Measurements from ENCODE around the gene BBIP1.

BBIP1 gene

GRCh38 chr10:110957606-110958005, 38.6 kb upstream of the BBIP1 start:
- Histone ChIP-seq H3K27ac (ENCODE audit: low read length) (no peak overlapping the region), H3K27me3 (ENCODE audit: control insufficient read depth in 1 of 2, insufficient read depth in 2 of 2, low read length in 2 of 2) (no peaks in the 10 kb centered on the region), H3K9ac (ENCODE audit: low read length in 2 of 2) (no peak overlapping the region), H3K9me3 (ENCODE audit: control insufficient read depth in 2 of 2, low read length in 2 of 2) (no peaks in the 10 kb centered on the region), H3K36me3 (ENCODE audit: control insufficient read depth in 2 of 2, insufficient read depth in 2 of 2, low read length in 2 of 2) (no peaks in the 10 kb centered on the region), H3K4me3 (ENCODE audit: low read length in 2 of 2) (no peak overlapping the region), H3K4me1 (ENCODE audit: control insufficient read depth, insufficient read depth, low read length) (no peaks in the 10 kb centered on the region)

GRCh38 chr10:110951381-110951780, 32.4 kb upstream of the BBIP1 start:
- no peak overlapping the region for H3K27ac ChIP-seq (ENCODE audit: low read length)
- no peaks in the 10 kb centered on the region for H3K9me3 ChIP-seq (ENCODE audit: control insufficient read depth in 2 of 2, low read length in 2 of 2)
- no peak overlapping the region for H3K9ac ChIP-seq (ENCODE audit: low read length in 2 of 2)
- H3K4me1 ChIP-seq (ENCODE audit: control insufficient read depth, insufficient read depth, low read length): no peaks in the 10 kb centered on the region
- no peak overlapping the region for H3K4me3 ChIP-seq (ENCODE audit: low read length in 2 of 2)
- no peaks in the 10 kb centered on the region for H3K27me3 ChIP-seq (ENCODE audit: control insufficient read depth in 1 of 2, insufficient read depth in 2 of 2, low read length in 2 of 2)
- no peaks in the 10 kb centered on the region for H3K36me3 ChIP-seq (ENCODE audit: control insufficient read depth in 2 of 2, insufficient read depth in 2 of 2, low read length in 2 of 2)

- Histone ChIP-seq H3K9ac (ENCODE audit: low read length in 2 of 2) (no peak overlapping the region), H3K9me3 (ENCODE audit: control insufficient read depth in 2 of 2, low read length in 2 of 2) (no peaks in the 10 kb centered on the region), H3K27me3 (ENCODE audit: control insufficient read depth in 1 of 2, insufficient read depth in 2 of 2, low read length in 2 of 2) (no peaks in the 10 kb centered on the region), H3K27ac (ENCODE audit: low read length) (no peak overlapping the region), H3K4me1 (ENCODE audit: control insufficient read depth, insufficient read depth, low read length) (no peaks in the 10 kb centered on the region), H3K36me3 (ENCODE audit: control insufficient read depth in 2 of 2, insufficient read depth in 2 of 2, low read length in 2 of 2) (peaks cover 0 to 4% of the 10 kb centered on the region in 2 donors), H3K4me3 (ENCODE audit: low read length in 2 of 2) (no peak overlapping the region)
Measured at GRCh38 chr10:110947061-110947595, 28.1 kb upstream of the BBIP1 start.

GRCh38 chr10:110946496-110946895, 27.5 kb upstream of the BBIP1 start:
- H3K27me3 ChIP-seq (ENCODE audit: control insufficient read depth in 1 of 2, insufficient read depth in 2 of 2, low read length in 2 of 2): no peaks in the 10 kb centered on the region
- no peak overlapping the region for H3K27ac ChIP-seq (ENCODE audit: low read length)
- no peaks in the 10 kb centered on the region for H3K4me1 ChIP-seq (ENCODE audit: control insufficient read depth, insufficient read depth, low read length)
- no peaks in the 10 kb centered on the region for H3K9me3 ChIP-seq (ENCODE audit: control insufficient read depth in 2 of 2, low read length in 2 of 2)
- peaks cover 0 to 6% of the 10 kb centered on the region in 2 donors for H3K36me3 ChIP-seq (ENCODE audit: control insufficient read depth in 2 of 2, insufficient read depth in 2 of 2, low read length in 2 of 2)
- H3K4me3 ChIP-seq (ENCODE audit: low read length in 2 of 2): no peak overlapping the region
- no peak overlapping the region for H3K9ac ChIP-seq (ENCODE audit: low read length in 2 of 2)

GRCh38 chr10:110944792-110945396, 25.9 kb upstream of the BBIP1 start:
- Histone ChIP-seq H3K4me3 (ENCODE audit: low read length in 2 of 2) (no peak overlapping the region), H3K4me1 (ENCODE audit: control insufficient read depth, insufficient read depth, low read length) (no peaks in the 10 kb centered on the region), H3K27me3 (ENCODE audit: control insufficient read depth in 1 of 2, insufficient read depth in 2 of 2, low read length in 2 of 2) (no peaks in the 10 kb centered on the region), H3K27ac (ENCODE audit: low read length) (no peak overlapping the region), H3K36me3 (ENCODE audit: control insufficient read depth in 2 of 2, insufficient read depth in 2 of 2, low read length in 2 of 2) (peaks cover 0 to 6% of the 10 kb centered on the region in 2 donors), H3K9ac (ENCODE audit: low read length in 2 of 2) (no peak overlapping the region), H3K9me3 (ENCODE audit: control insufficient read depth in 2 of 2, low read length in 2 of 2) (no peaks in the 10 kb centered on the region)

- Histone ChIP-seq H3K4me1 (ENCODE audit: control insufficient read depth, insufficient read depth, low read length) (no peaks in the 10 kb centered on the region), H3K4me3 (ENCODE audit: low read length in 2 of 2) (no peak overlapping the region), H3K9ac (ENCODE audit: low read length in 2 of 2) (no peak overlapping the region), H3K9me3 (ENCODE audit: control insufficient read depth in 2 of 2, low read length in 2 of 2) (no peaks in the 10 kb centered on the region), H3K27ac (ENCODE audit: low read length) (no peak overlapping the region), H3K27me3 (ENCODE audit: control insufficient read depth in 1 of 2, insufficient read depth in 2 of 2, low read length in 2 of 2) (no peaks in the 10 kb centered on the region), H3K36me3 (ENCODE audit: control insufficient read depth in 2 of 2, insufficient read depth in 2 of 2, low read length in 2 of 2) (peaks cover 0 to 3% of the 10 kb centered on the region in 2 donors)
Measured at GRCh38 chr10:110939419-110939818, 20.4 kb upstream of the BBIP1 start.

- Histone ChIP-seq H3K27ac (ENCODE audit: low read length) (no peak overlapping the region), H3K9ac (ENCODE audit: low read length in 2 of 2) (no peak overlapping the region), H3K27me3 (ENCODE audit: control insufficient read depth in 1 of 2, insufficient read depth in 2 of 2, low read length in 2 of 2) (no peaks in the 10 kb centered on the region), H3K4me3 (ENCODE audit: low read length in 2 of 2) (no peak overlapping the region), H3K36me3 (ENCODE audit: control insufficient read depth in 2 of 2, insufficient read depth in 2 of 2, low read length in 2 of 2) (no peaks in the 10 kb centered on the region), H3K4me1 (ENCODE audit: control insufficient read depth, insufficient read depth, low read length) (no peaks in the 10 kb centered on the region), H3K9me3 (ENCODE audit: control insufficient read depth in 2 of 2, low read length in 2 of 2) (no peaks in the 10 kb centered on the region)
Measured at GRCh38 chr10:110936757-110937156, 17.8 kb upstream of the BBIP1 start.

- Histone ChIP-seq H3K4me1 (ENCODE audit: control insufficient read depth, insufficient read depth, low read length) (no peaks in the 10 kb centered on the region), H3K27ac (ENCODE audit: low read length) (no peak overlapping the region), H3K9ac (ENCODE audit: low read length in 2 of 2) (no peak overlapping the region)
Measured at GRCh38 chr10:110932505-110933180, 13.7 kb upstream of the BBIP1 start.

GRCh38 chr10:110931769-110932381, 12.9 kb upstream of the BBIP1 start:
- no peaks in the 10 kb centered on the region for H3K27me3 ChIP-seq (ENCODE audit: control insufficient read depth in 1 of 2, insufficient read depth in 2 of 2, low read length in 2 of 2)
- no peak overlapping the region for H3K4me3 ChIP-seq (ENCODE audit: low read length in 2 of 2)
- H3K9me3 ChIP-seq (ENCODE audit: control insufficient read depth in 2 of 2, low read length in 2 of 2): no peaks in the 10 kb centered on the region
- H3K4me1 ChIP-seq (ENCODE audit: control insufficient read depth, insufficient read depth, low read length): no peaks in the 10 kb centered on the region
- H3K9ac ChIP-seq (ENCODE audit: low read length in 2 of 2): no peak overlapping the region
- H3K36me3 ChIP-seq (ENCODE audit: control insufficient read depth in 2 of 2, insufficient read depth in 2 of 2, low read length in 2 of 2): no peaks in the 10 kb centered on the region
- no peak overlapping the region for H3K27ac ChIP-seq (ENCODE audit: low read length)

More at GRCh38 chr10:110932505-110933180, 13.7 kb upstream of the BBIP1 start:
- no peaks in the 10 kb centered on the region for H3K9me3 ChIP-seq (ENCODE audit: control insufficient read depth in 2 of 2, low read length in 2 of 2)
- H3K36me3 ChIP-seq (ENCODE audit: control insufficient read depth in 2 of 2, insufficient read depth in 2 of 2, low read length in 2 of 2): no peaks in the 10 kb centered on the region
- no peak overlapping the region for H3K4me3 ChIP-seq (ENCODE audit: low read length in 2 of 2)
- no peaks in the 10 kb centered on the region for H3K27me3 ChIP-seq (ENCODE audit: control insufficient read depth in 1 of 2, insufficient read depth in 2 of 2, low read length in 2 of 2)

- Histone ChIP-seq H3K4me1 (ENCODE audit: control insufficient read depth, insufficient read depth, low read length) (no peaks in the 10 kb centered on the region), H3K4me3 (ENCODE audit: low read length in 2 of 2) (no peak overlapping the region), H3K27me3 (ENCODE audit: control insufficient read depth in 1 of 2, insufficient read depth in 2 of 2, low read length in 2 of 2) (no peaks in the 10 kb centered on the region), H3K36me3 (ENCODE audit: control insufficient read depth in 2 of 2, insufficient read depth in 2 of 2, low read length in 2 of 2) (no peaks in the 10 kb centered on the region), H3K9me3 (ENCODE audit: control insufficient read depth in 2 of 2, low read length in 2 of 2) (no peaks in the 10 kb centered on the region), H3K27ac (ENCODE audit: low read length) (no peak overlapping the region), H3K9ac (ENCODE audit: low read length in 2 of 2) (no peak overlapping the region)
Measured at GRCh38 chr10:110927461-110927860, 8.5 kb upstream of the BBIP1 start.
